Jurkat, Clone E6-1 (cell line): ENCODE data around the gene PKIB.
"Not testable (repeated sequence)": the region's sequence is repeated elsewhere in the genome, so short reads cannot be mapped to it uniquely, and the experiment has no call there.

ENCODE experiments used
- DNase-seq: peaks from one replicate; pipeline ENCODE4 v3.0.0-alpha.2; 2011; ENCODE audit warnings: low read depth, low spot score
- H3K4me3 ChIP-seq: 2 replicates; pipeline ENCODE4 v1.5.1; 2011; ENCODE audit warnings: mild to moderate bottlenecking, low read length, control low read depth, moderate library complexity

Gene PKIB

DNA sequence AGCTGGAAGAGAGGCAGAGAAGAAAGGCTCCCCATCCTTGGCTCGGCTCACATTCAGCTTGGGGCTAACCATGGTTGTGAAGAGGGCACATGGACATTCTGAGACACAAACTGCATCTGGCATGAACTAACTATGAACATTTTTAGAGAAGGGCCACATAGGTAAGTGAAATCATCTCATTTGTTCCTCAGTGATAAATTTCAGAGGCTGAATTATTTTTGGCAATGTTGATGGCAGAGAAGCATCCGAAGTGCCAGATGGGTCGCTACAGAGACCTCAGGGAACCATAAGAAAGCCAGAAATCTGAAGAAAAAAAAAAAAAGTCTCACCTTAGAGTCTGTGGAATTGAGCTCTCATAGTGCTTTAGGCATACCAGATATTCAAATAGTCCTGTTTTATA is 120.1 kb downstream of the PKIB start:
- no peak for DNase-seq
- no peak overlapping the region for H3K4me3 ChIP-seq

DNA sequence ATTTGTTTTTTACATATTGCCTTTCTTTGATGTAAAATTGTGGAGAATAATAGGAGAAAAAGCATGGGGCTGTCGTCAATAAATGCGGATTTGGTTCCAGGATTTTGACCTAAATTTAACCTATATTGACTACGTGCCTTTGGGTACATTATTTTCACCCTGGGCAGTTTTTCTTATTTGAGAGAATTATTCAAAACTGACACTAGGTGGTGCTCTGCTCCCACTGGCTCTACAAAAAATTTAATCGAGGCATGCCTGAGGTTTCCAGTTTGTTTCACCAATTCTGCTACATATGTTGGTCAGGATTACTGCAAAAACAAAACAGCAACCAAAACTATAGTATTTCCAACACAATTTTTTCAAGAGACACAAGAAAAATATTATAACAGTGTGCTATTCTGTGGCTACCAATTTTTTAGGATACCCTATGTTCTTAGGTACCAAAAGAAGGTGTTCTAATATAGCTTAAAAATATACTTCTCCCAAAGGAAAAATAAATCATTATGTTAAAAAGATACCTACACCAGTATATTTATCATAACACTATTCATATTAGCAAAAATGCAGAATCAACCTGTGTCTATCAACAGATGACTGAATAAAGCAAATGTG is 120.7 kb downstream of the PKIB start:
- no peak overlapping the region for H3K4me3 ChIP-seq
- peak; percentile 12 for DNase-seq

DNA sequence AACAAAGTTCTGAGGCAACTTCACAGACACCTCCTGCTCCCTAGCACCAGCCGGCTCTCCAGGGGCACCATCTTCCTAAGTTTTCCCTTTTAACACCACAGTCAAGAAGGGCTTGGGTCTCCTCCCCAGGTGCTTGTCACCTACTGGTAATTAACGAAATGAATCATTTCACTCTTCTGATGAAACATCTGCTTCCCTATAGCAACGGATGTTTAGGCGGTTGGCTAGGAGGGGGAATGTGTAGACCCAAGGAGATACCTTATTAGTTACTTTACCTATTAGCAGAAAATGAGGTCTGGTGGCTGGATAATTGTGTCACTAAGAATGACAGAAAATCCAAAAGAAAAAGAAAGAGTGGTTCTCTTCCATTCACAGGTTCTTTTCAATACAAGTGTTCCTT is 123.1 kb downstream of the PKIB start:
- no peak for DNase-seq
- no peak overlapping the region for H3K4me3 ChIP-seq

DNA sequence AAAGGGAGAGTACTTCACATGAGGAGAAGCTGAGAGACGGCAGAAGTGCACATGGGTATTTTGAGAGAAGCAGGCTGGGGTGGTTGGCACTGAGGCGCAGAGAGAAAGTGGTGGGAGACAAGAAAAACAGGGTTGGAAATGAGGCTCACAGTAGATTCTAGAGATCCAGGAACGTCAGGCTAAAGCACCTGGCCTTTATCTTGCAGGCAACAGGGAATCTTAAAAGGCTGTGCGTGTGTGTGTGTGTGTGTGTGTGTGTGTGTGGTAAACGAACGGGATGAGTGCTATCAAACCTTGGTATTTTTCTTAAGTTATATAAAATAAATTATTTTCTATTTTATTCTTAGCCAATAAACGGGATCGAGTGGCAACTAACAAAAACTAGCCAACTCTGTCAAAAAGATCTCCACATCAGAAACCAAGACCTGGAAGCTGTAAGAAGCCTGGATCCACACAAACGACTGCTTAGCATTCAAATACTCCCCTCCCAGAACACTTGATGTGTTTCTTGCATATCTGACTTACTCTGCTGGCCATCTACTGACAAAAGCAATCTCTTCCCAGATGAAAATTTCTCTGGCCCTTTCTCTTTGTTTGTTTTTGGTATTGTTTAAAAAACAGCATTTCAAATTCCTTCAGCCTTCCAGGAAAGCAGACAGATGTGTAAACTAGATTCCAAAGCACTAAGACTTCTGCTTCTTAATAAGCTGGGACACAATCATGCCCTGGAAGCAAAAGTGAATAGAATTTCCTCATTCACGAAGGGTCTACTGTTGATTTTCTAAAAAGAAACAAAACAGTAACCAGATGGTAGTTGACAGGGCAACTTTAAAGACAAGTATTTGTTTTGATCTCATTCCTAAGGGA is 124.6 kb downstream of the PKIB start:
- DNase-seq = no peak
- H3K4me3 ChIP-seq = no peak overlapping the region

DNA sequence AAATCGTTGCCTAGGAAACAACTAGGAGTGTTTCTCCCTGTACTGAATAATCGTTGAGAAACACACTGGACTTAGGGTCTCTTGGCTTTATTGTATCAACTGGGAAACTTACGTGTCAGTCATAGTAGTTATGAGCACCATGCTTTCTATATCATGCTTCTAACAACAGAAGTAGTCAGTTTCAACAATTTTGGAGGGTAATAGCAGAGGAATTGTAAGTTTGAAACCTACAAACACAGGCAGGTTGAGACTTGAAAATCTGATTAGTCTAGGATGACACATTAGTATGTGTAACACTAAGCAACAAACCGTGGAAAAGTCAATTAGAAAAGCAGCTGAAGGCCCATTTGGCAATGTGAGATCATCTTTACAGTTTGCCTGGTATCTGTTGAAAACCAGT is 125.4 kb downstream of the PKIB start:
- H3K4me3 ChIP-seq = no peak overlapping the region
- no peak for DNase-seq

- DNase-seq = no peak
- no peak overlapping the region for H3K4me3 ChIP-seq
Measured at GRCh38 chr6:122736163-122736562, 126.0 kb downstream of the PKIB start.

DNA sequence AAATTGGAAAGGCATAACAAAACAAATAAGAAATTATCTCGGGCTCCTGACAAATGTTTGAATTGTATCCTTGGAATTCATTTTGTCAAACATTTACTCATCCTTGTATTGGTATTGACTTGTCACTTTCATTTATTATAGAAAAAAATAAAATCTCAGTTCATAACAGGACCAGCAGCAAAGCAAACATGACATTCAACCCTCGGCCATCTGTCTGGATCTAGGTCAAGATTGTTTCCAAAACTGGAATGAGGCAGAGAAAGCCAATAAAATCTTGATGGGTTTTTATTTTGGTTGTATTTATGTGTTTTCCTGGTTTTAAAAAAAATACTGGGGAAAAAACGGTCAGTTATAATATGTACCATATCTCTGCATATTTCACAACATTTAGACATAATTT is 126.4 kb downstream of the PKIB start:
- H3K4me3 ChIP-seq = no peak overlapping the region
- DNase-seq = no peak

GRCh38 chr6:122740091-122740490 is 129.9 kb downstream of the PKIB start:
- H3K4me3 ChIP-seq = no peak overlapping the region
- DNase-seq = no peak

GRCh38 chr6:122740936-122741335 is 130.7 kb downstream of the PKIB start:
- no peak for DNase-seq
- H3K4me3 ChIP-seq = no peak overlapping the region

DNA sequence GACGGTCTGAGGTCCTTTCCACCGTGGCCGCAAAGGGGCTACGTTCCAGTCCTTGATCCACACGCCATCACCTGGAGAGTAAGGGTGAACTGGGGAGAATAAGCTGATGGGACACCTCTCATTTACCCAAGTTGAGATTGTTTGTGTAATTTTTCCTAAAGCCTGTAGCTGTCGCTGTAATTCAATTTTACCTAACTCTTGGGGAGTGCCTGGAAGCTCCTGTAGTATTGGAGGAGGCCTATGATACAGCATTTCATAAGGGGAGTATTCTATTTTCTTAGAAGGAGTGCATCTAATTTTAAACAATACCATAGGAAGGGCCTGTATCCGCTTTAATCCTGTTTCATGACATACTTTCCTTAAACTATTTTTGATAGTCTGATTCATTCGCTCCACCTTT is 134.0 kb downstream of the PKIB start:
- H3K4me3 ChIP-seq, DNase-seq: not testable (repeated sequence)

DNA sequence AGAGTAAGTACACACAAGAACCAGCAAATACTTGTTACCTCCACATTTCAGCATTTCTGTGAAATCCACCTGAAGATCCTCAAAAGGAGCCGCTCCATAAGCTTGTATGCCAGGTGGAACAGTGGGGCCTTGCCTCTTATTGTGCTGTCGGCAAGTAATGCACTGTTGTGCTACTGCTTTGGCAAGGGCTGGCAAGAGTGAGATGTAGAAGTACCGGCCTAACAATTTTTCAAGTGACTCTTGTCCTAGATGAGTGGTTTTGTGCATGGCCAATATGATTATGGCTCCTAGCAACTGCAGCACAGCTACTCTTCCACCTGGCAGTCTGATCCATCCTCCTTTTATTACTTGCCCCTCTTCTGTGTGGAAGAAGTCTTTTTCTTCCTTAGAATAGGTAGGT is 134.7 kb downstream of the PKIB start:
- not testable (repeated sequence) for DNase-seq, H3K4me3 ChIP-seq

DNA sequence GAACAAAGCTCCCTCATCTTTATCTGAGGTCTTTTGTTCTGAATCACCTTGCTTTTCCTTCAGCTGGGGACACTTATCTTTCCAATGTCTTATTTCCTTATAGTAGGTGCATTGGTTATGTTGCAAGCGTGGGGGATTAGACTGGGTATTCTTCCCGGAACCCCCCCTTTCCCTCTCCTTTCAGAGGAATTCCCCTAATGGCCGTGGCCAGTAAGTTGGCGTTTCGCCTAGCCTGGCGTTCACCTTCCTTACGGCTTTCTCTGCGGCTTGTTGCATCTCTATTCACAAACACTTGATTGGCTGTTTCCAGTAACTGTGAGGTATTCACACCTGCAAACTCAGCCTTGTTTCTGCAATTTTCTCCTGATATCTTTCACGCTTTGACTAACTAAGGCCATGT is 136.5 kb downstream of the PKIB start:
- no peak for DNase-seq

GRCh38 chr6:122747573-122747972 is 137.4 kb downstream of the PKIB start:
- H3K4me3 ChIP-seq = no peak overlapping the region
- no peak for DNase-seq

More for the DNA sequence above, 136.5 kb downstream of the PKIB start:
- no peak overlapping the region for H3K4me3 ChIP-seq

GRCh38 chr6:122748945-122749344 is 138.7 kb downstream of the PKIB start:
- not testable (repeated sequence) for H3K4me3 ChIP-seq, DNase-seq

DNA sequence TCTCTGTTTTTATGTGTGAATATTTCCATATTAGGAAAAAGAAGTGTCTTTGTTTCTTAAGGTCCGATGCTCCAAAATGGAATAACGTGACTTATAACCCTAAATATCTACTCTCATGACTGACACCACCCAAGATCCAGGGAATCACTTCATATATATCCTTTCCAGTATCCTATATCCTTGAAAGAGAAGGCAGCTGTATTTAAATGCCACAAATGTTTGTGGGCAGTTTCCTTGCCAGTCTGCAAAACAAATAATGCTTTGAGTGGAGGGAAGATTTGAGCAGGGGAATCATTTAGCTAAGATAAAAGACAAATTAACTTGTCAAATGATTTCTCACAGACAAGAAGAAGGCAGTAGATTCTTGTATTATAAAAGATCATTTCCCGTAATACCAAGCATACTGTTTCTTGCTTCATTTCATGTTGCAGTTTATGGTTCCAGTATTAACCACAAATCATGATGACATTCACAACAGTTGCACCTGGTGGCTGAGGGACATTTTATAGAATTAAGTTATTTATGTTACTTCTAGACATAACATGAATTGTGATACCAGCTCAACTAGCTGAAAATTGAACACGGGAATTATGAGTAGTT is 139.3 kb downstream of the PKIB start:
- DNase-seq = no peak
- no peak overlapping the region for H3K4me3 ChIP-seq

- no peak overlapping the region for H3K4me3 ChIP-seq
- DNase-seq = peak; percentile 45
Measured at GRCh38 chr6:122751326-122751725, 141.1 kb downstream of the PKIB start.

DNA sequence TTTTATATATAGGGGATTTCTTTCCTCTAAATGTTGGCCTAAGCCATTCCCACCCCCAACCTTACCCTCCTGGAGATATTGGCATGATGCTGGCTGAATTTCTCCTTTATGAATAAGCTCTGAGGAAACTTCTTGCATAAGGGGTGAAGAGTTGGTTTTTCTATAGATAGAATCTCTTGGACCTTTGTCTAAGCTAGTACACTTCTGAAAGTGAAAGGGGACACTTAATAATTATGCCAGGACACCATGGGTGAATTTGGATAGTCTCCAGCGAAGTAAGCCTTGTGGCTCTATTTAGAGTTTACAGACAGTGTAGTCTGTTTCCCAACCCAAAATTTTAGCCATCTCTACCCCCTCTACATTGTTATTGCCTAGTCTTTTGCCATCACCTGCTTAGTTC is 142.3 kb downstream of the PKIB start:
- H3K4me3 ChIP-seq = no peak overlapping the region

DNA sequence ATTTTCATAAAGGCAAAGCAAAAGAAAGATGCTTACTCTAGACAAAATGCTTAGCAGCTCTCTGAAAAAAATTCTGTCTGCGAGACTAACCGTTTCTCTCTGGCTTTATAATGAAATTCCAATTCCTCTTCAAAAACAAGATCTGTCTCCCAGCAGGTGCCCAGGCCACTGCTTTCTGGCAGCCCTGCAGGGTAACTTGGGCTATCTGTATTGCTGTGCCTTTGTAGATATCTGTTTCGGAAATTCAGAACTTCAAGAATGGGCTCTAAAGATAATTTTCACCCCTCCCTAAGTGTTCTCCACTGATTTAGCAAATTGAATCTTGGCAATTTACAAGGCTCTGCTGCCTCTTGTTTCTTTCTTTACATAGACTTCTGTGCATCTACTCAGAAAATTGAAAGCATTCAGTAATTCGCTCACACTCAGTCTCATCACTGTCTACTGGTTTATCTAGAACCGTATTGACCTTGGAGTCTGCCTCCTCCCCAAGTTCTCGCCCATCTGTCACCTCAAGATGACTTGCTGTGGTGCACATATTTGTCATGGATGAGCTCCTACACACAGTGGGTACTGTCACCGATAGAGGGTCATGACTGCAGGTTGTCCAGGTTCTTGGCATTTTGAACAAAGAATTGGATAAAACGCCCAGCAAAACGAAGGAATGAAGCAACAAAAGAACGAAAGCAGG is 142.9 kb downstream of the PKIB start:
- DNase-seq = no peak
- no peak overlapping the region for H3K4me3 ChIP-seq

More for the DNA sequence above, 142.3 kb downstream of the PKIB start:
- DNase-seq = no peak

DNA sequence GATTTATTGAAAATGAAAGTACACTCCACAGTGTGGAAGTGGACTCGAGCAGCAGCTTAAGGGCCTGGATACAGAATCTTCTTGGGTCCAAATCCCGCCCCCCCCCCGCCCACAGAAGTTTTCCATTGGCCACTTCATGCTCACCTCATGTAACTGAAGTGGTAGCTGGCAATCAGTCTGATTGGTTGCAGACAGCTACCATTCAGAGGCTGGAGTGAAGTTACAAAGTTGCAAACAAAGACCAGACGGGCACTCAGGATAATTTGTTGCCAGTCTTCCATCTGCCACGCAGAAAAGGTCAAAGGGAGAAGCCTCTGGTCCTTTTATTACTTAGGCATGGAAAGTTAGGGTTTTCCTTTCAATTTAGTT is 143.5 kb downstream of the PKIB start:
- H3K4me3 ChIP-seq = no peak overlapping the region
- DNase-seq = no peak

DNA sequence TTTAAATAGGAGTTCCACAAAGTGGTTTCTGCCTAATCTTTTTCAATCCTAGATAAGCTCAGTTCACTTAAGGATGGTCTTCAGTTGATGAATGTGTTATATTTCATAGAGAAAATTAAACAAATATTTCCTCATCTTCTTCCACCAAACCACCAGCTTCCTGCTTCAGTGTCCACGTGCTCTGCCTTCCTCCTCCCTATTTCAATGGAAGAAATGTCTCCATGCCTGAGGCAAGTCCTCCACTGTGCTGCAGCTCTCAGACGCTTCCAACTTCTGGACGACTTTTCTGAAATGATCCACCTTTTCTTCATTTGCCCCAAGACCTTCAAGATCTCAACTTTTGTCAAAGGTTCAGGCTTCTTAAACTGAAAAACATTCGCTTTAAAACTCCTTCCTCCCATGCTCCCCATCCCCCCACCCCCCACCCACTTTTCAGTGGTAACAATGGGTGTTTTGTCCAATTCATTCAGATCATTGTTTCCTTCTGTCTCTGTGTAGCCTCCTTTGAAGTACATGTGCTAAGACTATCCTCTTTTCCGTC is 144.1 kb downstream of the PKIB start:
- no peak for DNase-seq
- no peak overlapping the region for H3K4me3 ChIP-seq
